A549 (cell line): Measurements from ENCODE around the gene TCTN1. TPM values are rescaled to one million over a fixed set of nuclear protein-coding genes. Genes with fewer than 3 reads are reported as not detected.

Experiments used
- ATAC-seq, 2 experiments: fragments of 200-7000 bp in 1 of 2; fragments of >200 bp in 1 of 2; cut with Nextera tagmentation in 1 of 2; cut with Tn5 transposase in 1 of 2; 3 replicates each; pipeline versions ENCODE4 v1.8.0 to v1.9.1; 2018 to 2020; ENCODE audit warnings: mild to moderate bottlenecking in 1 of 2, moderate library complexity in 1 of 2
- CTCF ChIA-PET: fragments of 300-600 bp; sonication (Branson Sonifier 250); formaldehyde crosslinking; extraction: SDS; loops from one replicate; lab custom pipeline; 2021; ENCODE audit warnings: antibody characterized with exemption, inconsistent platforms; lab: Yijun Ruan, JAX
- POLR2A ChIA-PET: fragments of 350-600 bp; formaldehyde crosslinking; extraction: SDS; loops from one replicate; lab custom pipeline; 2021; ENCODE audit warnings: antibody characterized with exemption, inconsistent platforms; lab: Yijun Ruan, JAX
- DNase-seq, 2 experiments: peaks; one replicate each; pipeline versions ENCODE4 v3.0.0 to v3.0.0-alpha.2; 2011 to 2016; ENCODE audit warnings: low read depth in 1 of 2, low spot score in 1 of 2
- FAIRE-seq: peaks from 2 replicates; lab custom pipeline; 2011; peaks lifted over from hg19 to GRCh38; lab: Jason Lieb, UNC
- H3K27ac ChIP-seq, 2 experiments: fragments of >200 bp; sonication (Bioruptor Twin); formaldehyde crosslinking; 3 replicates each; pipeline ENCODE4 v1.5.1; 2016 to 2017
- H3K4me1 ChIP-seq: fragments of >200 bp; sonication (Bioruptor Twin); formaldehyde crosslinking; 3 replicates; pipeline ENCODE4 v1.6.1; 2016
- H3K4me2 ChIP-seq: fragments of >200 bp; sonication (Bioruptor Twin); formaldehyde crosslinking; 3 replicates; pipeline ENCODE4 v1.6.1; 2016
- H3K4me3 ChIP-seq: fragments of >200 bp; sonication (Bioruptor Twin); formaldehyde crosslinking; 3 replicates; pipeline ENCODE4 v1.5.1; 2016
- H3K9me3 ChIP-seq: fragments of >200 bp; sonication (Bioruptor Twin); formaldehyde crosslinking; 3 replicates; pipeline ENCODE4 v1.6.1; 2016
- CHD2 ChIP-seq: fragments of 150-350 bp; IDR thresholded peaks from 2 replicates; pipeline ENCODE4 v1.6.1; 2014; ENCODE audit warnings: low read length; ENCODE audit not compliant: partially characterized antibody
- EHF ChIP-seq: fragments of 250-450 bp; sonication (Bioruptor Pico); IDR thresholded peaks from 2 replicates; pipeline ENCODE4 v1.5.0; 2020; ENCODE audit warnings: mild to moderate bottlenecking
- HDAC2 ChIP-seq: fragments of 200-600 bp; sonication (generic); IDR thresholded peaks from 2 replicates; pipeline ENCODE4 v1.6.1; 2016
- HOXB13 ChIP-seq: fragments of 250-450 bp; sonication (Bioruptor Pico); IDR thresholded peaks from 2 replicates; pipeline ENCODE4 v1.5.0; 2020; ENCODE audit warnings: low read depth, mild to moderate bottlenecking, moderate library complexity
- HOXB5 ChIP-seq: fragments of 250-450 bp; sonication (Bioruptor Pico); IDR thresholded peaks from 2 replicates; pipeline ENCODE4 v1.5.0; 2020; ENCODE audit warnings: mild to moderate bottlenecking, moderate library complexity
- JUN ChIP-seq, 2 experiments: fragments of >200 bp; sonication (Bioruptor Twin); formaldehyde crosslinking; IDR thresholded peaks; 2 replicates in 1 of 2; 3 replicates in 1 of 2; pipeline ENCODE4 v1.6.1; 2016 to 2017
- KDM1A ChIP-seq: fragments of 200-600 bp; sonication (generic); IDR thresholded peaks from 2 replicates; pipeline ENCODE4 v1.6.1; 2016; ENCODE audit warnings: low read depth, mild to moderate bottlenecking
- MYC ChIP-seq: IDR thresholded peaks from 2 replicates; pipeline ENCODE4 v1.6.1; 2012; ENCODE audit warnings: mild to moderate bottlenecking, inconsistent platforms, low read length, improper control_type of control experiment, borderline replicate concordance
- NFE2L2 ChIP-seq: fragments of 150-350 bp; conservative IDR thresholded peaks from 2 replicates; pipeline ENCODE4 v1.6.1; 2014; ENCODE audit warnings: low read length
- POLR2A ChIP-seq: IDR thresholded peaks from 2 replicates; pipeline ENCODE4 v1.6.1; 2012; ENCODE audit warnings: mild to moderate bottlenecking, low read length
- RCOR1 ChIP-seq: fragments of 150-350 bp; IDR thresholded peaks from 2 replicates; pipeline ENCODE4 v1.6.1; 2014; ENCODE audit warnings: antibody characterized with exemption, low read length, low read depth
- SMC3 ChIP-seq: fragments of >200 bp; sonication (Bioruptor Twin); formaldehyde crosslinking; IDR thresholded peaks from 3 replicates; pipeline ENCODE4 v1.6.1; 2018; ENCODE audit warnings: inconsistent platforms
- SREBF2 ChIP-seq: fragments of 450-650 bp; IDR thresholded peaks from 2 replicates; pipeline ENCODE4 v1.6.1; 2014; ENCODE audit warnings: mild to moderate bottlenecking, moderate library complexity
- TFCP2L1 ChIP-seq: fragments of 250-450 bp; sonication (Bioruptor Pico); IDR thresholded peaks from 2 replicates; pipeline ENCODE4 v1.5.0; 2021; ENCODE audit warnings: mild to moderate bottlenecking
- TP53 ChIP-seq: fragments of 250-450 bp; sonication (Bioruptor Pico); IDR thresholded peaks from 2 replicates; pipeline ENCODE4 v1.5.0; 2021; ENCODE audit warnings: mild to moderate bottlenecking, moderate library complexity
- WGBS: methylation state at CpG from one replicate; pipeline ENCODE4 v1.1.6; 2017; ENCODE audit errors: missing lambda C conversion rate; 5-methylcytosine and 5-hydroxymethylcytosine counted together
- polyA plus RNA-seq, 4 experiments: library from polyadenylated mRNA; depleted of rRNA in 3 of 4; stranded (reverse); fragments of >200 nt; fragmentation: RNase III in 1 of 4; extraction: RNeasy Plus Mini Kit Qiagen cat#74134 plus additional on column Dnase treatment in 1 of 4; gene quantifications; 2 replicates in 3 of 4; 3 replicates in 1 of 4; pipeline ENCODE4 v1.2.3, GENCODE V29; 2011 to 2017
- TF ChIP-seq, protein P1 (sequence below): fragments of 250-450 bp; sonication (Bioruptor Pico); IDR thresholded peaks from 2 replicates; pipeline ENCODE4 v1.5.0; 2021; ENCODE audit warnings: mild to moderate bottlenecking, moderate library complexity, borderline replicate concordance
- TF ChIP-seq, protein P2 (sequence below): fragments of 200-600 bp; sonication (generic); IDR thresholded peaks from 2 replicates; pipeline ENCODE4 v1.6.1; 2016; ENCODE audit warnings: antibody characterized with exemption, mild to moderate bottlenecking, moderate library complexity
- TF ChIP-seq, protein P3 (sequence below): fragments of >200 bp; sonication (Bioruptor Twin); formaldehyde crosslinking; IDR thresholded peaks from 3 replicates; pipeline ENCODE4 v1.6.1; 2016
- TF ChIP-seq, protein P4 (sequence below): fragments of >200 bp; sonication (Bioruptor Twin); formaldehyde crosslinking; IDR thresholded peaks from 2 replicates; pipeline ENCODE4 v1.6.1; 2016
- TF ChIP-seq, protein P5 (sequence below): IDR thresholded peaks from 2 replicates; pipeline ENCODE4 v1.6.1; 2012

TCTN1 gene
- polyA plus RNA-seq, 2 of the 4 experiments (the other 2 are of a cell fraction), result 26.5 to 56.9 TPM

DNA sequence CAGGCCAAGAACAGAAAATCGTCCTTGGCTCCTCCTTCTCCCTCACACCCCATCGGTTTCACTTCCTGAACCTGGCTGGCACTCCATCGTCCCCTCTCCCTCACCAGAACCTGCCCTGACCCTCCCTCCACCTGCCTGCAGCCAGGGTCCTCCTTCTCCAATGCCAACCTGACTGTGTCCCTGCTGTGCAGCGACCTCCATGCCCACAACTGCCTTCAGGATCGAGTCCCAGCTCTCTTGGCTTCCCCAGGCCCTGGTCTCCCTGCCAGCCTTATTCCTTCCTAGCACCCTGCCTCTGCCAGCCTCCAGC lies 55.2 kb downstream of the TCTN1 start:
- ChIA-PET POLR2A (no interaction called here), CTCF (no interaction called here)
- WGBS, result 30% methylated on average over 5 of the region's 5 CpGs
- Histone ChIP-seq H3K9me3 (peaks cover 15% of the 10 kb centered on the region), H3K27ac (no peak overlapping the region), H3K4me2 (no peak overlapping the region), H3K4me1 (no peaks in the 10 kb centered on the region), H3K4me3 (no peak overlapping the region)
- no peak for DNase-seq
- TF ChIP-seq TFCP2L1 (no peak), HOXB13 (CRISPR knock-in tag) (no peak), EHF (CRISPR knock-in tag) (no peak), HOXB5 (CRISPR knock-in tag) (no peak), CHD2 (no peak), NFE2L2 (no peak)
- no peak for FAIRE-seq
- ATAC-seq, result peak in 1 of 2 experiments; percentile 31; a peak in 2 of 6 replicates

DNA sequence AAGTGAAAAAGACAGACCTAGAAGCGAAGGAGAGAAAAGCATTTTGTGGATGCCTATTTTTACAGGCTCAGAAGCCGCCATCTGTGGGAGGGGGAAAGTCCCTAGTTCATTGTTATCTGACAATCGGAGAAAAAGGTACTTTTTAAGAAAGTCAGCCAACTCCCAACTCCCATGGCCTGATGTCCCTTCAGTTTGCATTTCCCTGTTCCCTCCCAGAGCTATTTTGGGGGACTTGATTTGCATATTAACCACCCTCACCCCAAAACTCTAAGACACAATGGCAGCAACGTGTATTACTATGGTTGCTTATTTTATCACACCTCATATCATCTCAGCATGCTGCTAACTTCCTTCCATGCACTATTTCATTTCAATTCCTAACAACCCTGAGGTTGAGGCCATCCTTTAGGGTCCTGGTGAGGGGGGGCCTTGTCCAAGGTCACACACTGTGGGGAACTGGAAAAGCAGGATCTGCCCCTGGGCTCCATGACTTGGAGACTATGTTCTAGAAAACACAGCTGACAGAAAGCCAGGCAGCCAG lies 56.3 kb downstream of the TCTN1 start:
- ChIA-PET POLR2A (no interaction called here), CTCF (interaction anchor here (0.6 to 1.4 kb wide), 4 partner anchors 10 to 30 kb away, joined by 3 to 4 read pairs (median 3); no protein-coding TSS in a partner anchor)
- Histone ChIP-seq H3K4me2 (no peak overlapping the region), H3K9me3 (peaks cover 14% of the 10 kb centered on the region; the same call in 2 of the 3 replicates), H3K4me3 (no peak overlapping the region), H3K4me1 (no peaks in the 10 kb centered on the region), H3K27ac (no peak overlapping the region)
- ATAC-seq (no peak), DNase-seq (no peak), FAIRE-seq (no peak)
- 57% methylated on average over 4 of the region's 4 CpGs for WGBS
- TF ChIP-seq, protein P1, sequence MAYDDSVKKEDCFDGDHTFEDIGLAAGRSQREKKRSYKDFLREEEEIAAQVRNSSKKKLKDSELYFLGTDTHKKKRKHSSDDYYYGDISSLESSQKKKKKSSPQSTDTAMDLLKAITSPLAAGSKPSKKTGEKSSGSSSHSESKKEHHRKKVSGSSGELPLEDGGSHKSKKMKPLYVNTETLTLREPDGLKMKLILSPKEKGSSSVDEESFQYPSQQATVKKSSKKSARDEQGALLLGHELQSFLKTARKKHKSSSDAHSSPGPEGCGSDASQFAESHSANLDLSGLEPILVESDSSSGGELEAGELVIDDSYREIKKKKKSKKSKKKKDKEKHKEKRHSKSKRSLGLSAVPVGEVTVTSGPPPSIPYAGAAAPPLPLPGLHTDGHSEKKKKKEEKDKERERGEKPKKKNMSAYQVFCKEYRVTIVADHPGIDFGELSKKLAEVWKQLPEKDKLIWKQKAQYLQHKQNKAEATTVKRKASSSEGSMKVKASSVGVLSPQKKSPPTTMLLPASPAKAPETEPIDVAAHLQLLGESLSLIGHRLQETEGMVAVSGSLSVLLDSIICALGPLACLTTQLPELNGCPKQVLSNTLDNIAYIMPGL (CRISPR knock-in tag), result no peak
- TF ChIP-seq, protein P2, sequence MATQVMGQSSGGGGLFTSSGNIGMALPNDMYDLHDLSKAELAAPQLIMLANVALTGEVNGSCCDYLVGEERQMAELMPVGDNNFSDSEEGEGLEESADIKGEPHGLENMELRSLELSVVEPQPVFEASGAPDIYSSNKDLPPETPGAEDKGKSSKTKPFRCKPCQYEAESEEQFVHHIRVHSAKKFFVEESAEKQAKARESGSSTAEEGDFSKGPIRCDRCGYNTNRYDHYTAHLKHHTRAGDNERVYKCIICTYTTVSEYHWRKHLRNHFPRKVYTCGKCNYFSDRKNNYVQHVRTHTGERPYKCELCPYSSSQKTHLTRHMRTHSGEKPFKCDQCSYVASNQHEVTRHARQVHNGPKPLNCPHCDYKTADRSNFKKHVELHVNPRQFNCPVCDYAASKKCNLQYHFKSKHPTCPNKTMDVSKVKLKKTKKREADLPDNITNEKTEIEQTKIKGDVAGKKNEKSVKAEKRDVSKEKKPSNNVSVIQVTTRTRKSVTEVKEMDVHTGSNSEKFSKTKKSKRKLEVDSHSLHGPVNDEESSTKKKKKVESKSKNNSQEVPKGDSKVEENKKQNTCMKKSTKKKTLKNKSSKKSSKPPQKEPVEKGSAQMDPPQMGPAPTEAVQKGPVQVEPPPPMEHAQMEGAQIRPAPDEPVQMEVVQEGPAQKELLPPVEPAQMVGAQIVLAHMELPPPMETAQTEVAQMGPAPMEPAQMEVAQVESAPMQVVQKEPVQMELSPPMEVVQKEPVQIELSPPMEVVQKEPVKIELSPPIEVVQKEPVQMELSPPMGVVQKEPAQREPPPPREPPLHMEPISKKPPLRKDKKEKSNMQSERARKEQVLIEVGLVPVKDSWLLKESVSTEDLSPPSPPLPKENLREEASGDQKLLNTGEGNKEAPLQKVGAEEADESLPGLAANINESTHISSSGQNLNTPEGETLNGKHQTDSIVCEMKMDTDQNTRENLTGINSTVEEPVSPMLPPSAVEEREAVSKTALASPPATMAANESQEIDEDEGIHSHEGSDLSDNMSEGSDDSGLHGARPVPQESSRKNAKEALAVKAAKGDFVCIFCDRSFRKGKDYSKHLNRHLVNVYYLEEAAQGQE, result no peak
- TF ChIP-seq RCOR1 (no peak), TP53 (no peak), HDAC2 (no peak), POLR2A (no peak)
- TF ChIP-seq, protein P3, sequence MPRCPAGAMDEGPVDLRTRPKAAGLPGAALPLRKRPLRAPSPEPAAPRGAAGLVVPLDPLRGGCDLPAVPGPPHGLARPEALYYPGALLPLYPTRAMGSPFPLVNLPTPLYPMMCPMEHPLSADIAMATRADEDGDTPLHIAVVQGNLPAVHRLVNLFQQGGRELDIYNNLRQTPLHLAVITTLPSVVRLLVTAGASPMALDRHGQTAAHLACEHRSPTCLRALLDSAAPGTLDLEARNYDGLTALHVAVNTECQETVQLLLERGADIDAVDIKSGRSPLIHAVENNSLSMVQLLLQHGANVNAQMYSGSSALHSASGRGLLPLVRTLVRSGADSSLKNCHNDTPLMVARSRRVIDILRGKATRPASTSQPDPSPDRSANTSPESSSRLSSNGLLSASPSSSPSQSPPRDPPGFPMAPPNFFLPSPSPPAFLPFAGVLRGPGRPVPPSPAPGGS, result no peak
- TF ChIP-seq, protein P4, sequence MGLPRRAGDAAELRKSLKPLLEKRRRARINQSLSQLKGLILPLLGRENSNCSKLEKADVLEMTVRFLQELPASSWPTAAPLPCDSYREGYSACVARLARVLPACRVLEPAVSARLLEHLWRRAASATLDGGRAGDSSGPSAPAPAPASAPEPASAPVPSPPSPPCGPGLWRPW, result no peak

DNA sequence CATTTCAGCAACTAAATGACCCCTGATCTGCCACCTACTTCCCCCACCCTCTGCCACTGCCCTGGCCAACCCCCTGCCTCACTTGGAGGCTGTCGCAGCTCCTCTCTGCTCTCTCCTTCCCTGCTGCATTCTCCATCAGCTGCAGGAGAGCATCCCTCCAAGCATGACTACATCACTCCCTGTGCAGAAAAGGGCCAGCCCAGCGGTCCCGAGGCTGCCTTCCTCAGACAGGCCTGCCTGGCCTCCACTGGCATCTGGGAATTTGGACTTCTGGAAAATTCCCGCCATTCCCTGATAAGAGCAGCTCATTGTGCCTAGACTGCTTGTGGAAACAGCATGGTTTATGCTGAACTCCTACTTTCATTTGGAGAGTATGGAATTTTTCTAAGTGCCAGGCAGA lies 62.2 kb downstream of the TCTN1 start:
- CTCF ChIA-PET, result interaction anchor here (0.9 to 1.2 kb wide), 3 partner anchors 11 to 179 kb away, joined by 3 read pairs; no protein-coding TSS in a partner anchor
- Histone ChIP-seq H3K27ac (no peak overlapping the region), H3K4me1 (no peaks in the 10 kb centered on the region), H3K4me3 (no peak overlapping the region), H3K4me2 (no peak overlapping the region), H3K9me3 (peaks cover 8% of the 10 kb centered on the region; the same call in 1 of the 3 replicates)
- POLR2A ChIA-PET, result no interaction called here
- ATAC-seq, result no peak
- WGBS, result 81% methylated on average over 4 of the region's 4 CpGs
- no peak for FAIRE-seq
- TF ChIP-seq JUN (IDR thresholded peaks at IDR 0.05), result no peak
- TF ChIP-seq, protein P5, sequence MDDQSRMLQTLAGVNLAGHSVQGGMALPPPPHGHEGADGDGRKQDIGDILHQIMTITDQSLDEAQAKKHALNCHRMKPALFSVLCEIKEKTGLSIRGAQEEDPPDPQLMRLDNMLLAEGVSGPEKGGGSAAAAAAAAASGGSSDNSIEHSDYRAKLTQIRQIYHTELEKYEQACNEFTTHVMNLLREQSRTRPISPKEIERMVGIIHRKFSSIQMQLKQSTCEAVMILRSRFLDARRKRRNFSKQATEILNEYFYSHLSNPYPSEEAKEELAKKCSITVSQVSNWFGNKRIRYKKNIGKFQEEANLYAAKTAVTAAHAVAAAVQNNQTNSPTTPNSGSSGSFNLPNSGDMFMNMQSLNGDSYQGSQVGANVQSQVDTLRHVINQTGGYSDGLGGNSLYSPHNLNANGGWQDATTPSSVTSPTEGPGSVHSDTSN, result no peak
- TF ChIP-seq SREBF2, result no peak
- no peak for TF ChIP-seq MYC
- TF ChIP-seq HOXB5 (CRISPR knock-in tag), result no peak
- TF ChIP-seq SMC3, result no peak
- no peak for TF ChIP-seq KDM1A
- no peak for TF ChIP-seq HDAC2
- TF ChIP-seq, all 56 proteins: peak for 0
- DNase-seq, result no peak
